GM12873 (cell line): ENCODE data around the gene AKT3.

Experiments
- TF ChIP-seq, protein P1 (sequence below): IDR thresholded peaks from 2 replicates; pipeline ENCODE4 v1.5.1; 2012; ENCODE audit warnings: low read depth, mild to moderate bottlenecking, moderate library complexity, low read length, control low read depth; ENCODE audit not compliant: insufficient read depth; ENCODE audit errors: missing control alignments

AKT3 gene

DNA sequence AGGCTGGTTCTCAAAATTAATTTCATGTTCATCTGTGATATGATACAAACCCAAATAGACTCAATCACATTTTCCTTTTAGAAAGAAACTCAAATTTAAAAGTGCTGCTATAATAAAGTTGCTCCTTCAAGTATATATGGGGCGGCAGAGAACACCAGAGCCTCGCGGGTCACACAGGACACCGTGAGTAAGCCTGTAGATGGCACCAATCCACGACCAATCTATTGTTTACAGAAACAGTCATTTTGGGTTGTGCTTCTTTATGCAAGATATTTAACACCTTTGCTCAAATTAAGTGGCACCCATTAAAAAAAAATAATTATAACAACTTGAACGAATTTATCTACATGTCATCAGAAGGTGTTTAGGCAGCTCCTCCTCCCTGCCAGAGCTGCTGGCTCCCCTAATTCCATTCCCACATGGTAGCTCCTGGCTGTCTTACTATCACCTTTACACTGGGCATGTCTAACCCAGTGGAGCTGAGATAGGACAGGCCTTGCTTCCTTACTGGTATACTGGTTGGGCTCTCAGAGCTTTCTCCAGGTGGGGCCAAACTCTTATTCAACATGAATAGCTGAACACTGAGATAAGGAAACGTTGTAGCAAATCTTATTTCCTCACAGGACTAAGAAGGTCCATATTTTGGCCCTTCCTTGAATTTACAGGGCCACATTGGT is 307.2 kb downstream of the AKT3 start:
- TF ChIP-seq, protein P1, sequence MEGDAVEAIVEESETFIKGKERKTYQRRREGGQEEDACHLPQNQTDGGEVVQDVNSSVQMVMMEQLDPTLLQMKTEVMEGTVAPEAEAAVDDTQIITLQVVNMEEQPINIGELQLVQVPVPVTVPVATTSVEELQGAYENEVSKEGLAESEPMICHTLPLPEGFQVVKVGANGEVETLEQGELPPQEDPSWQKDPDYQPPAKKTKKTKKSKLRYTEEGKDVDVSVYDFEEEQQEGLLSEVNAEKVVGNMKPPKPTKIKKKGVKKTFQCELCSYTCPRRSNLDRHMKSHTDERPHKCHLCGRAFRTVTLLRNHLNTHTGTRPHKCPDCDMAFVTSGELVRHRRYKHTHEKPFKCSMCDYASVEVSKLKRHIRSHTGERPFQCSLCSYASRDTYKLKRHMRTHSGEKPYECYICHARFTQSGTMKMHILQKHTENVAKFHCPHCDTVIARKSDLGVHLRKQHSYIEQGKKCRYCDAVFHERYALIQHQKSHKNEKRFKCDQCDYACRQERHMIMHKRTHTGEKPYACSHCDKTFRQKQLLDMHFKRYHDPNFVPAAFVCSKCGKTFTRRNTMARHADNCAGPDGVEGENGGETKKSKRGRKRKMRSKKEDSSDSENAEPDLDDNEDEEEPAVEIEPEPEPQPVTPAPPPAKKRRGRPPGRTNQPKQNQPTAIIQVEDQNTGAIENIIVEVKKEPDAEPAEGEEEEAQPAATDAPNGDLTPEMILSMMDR: no peak

DNA sequence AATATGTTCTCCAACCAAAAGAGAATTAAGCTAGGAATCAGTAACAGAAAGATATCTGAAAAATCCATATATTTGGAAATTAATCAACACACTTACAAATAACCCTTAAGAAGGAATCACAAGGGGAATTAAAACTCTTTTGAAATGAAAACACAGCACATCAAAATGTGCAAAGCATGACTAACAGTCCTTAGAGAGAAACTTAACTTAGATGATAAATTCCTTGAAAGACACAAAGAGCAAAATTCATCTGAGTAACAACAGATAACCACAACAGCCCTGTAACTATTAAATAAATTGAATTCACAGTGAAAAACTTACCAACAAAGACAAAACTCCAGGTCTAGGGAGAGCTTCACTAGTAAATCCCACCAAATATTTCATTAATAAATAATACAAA is 310.4 kb downstream of the AKT3 start:
- TF ChIP-seq, protein P1: no peak

DNA sequence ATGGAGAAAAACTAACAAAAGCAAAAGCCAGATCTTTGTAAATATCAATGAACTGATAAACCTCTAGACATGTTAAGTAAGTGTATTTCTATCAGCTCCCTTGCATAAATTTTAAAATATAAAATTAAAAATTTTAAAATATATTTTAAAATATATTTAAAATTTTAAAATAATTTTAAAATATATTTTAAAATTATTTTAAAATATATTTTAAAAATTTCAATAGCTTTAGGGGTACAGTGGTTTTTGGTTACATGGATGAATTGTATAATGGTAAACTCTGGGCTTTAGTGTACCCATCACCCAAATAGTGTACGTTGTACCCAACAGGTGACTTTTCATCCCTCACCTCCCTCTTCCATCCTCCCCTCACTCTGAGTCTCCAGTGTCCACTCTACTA is 315.0 kb downstream of the AKT3 start:
- TF ChIP-seq, protein P1: no peak

DNA sequence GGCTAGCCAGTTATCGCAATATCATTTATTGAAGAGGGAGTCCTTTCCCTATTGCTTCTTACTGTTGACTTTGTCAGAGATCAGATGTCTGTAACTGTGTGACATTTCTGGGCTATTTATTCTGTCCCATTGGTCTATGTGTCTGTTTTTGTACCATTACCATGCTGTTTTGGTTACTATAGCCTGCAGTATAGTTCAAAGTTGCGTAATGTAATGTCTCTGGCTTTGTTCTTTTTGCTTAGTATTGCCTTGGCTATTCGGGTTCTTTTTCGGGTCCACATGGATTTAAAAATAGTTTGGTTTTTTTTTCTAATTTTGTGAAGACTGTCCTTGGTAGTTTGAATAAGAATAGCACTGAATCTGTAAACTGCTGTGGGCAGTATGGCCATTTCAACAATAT is 320.5 kb downstream of the AKT3 start:
- TF ChIP-seq, protein P1: no peak

DNA sequence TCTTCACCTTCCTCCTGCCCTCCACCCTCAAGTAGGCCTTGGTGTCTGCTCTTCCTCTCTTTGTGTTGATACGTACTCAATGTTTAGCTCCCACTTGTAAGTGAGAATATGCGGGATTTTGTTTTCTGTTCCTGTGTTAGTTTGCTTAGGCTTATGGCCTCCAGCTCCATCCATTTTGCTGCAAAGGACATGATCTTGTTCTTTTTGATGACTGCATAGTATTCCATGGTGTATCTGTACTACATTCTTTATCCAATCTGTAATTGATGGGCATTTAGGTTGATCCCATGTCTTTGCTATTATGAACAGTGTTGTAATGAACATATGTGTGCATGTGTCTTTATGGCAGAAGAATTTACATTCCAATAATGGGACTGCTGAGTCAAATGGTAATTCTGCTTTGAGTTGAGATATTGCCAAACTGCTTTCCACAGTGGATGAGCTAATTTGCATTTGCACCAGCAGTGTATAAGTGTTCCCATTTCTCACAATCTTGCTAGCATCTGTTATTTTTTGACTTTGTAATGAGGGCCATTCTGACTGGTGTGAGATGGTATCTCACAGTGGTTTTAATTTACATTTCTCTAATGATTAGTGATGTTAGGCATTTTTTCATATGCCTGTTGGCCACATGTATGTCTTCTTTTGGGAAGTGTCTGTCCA is 321.5 kb downstream of the AKT3 start:
- TF ChIP-seq, protein P1: no peak

DNA sequence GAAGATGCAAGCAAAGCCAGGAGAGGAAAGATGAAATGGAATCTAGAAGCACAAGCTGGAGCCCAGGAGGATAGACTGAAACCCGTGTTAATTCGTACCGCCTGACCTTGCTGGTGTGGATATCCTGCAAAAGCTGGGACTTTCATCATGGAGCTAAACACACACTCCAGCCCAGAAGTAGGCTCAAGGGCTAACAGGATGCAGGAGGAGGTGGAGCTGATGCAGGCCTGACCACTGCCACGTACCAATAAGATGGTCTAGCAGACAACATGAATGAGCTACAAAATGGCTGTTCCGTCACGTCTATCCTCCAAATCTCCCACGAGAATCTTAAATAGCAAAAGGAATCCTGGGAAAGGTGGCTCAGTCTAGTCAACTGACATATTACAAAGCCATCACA is 323.9 kb downstream of the AKT3 start:
- TF ChIP-seq, protein P1: no peak

DNA sequence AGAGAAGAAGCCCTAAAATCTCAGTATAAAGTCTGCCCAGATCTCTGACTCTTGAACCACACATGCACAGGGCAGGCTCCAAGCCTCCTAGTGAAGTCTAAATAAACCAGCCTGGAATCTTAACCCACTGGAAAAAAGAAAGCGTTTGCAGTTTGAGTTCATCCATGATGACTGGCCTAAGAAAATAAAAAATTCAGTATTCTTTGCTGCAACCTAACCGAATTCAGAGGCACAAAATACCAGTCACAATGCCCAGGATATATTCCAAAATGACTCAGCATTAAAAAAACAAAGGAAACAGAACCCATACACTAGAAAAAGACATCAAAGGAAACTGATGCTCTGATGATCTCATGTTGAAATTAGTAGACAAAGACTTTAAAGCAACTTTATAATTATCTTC is 325.0 kb downstream of the AKT3 start:
- TF ChIP-seq, protein P1: no peak
